SK-N-SH treated with all-trans-retinoic acid at 6 μM for 48 hours (cell line): Measurements from ENCODE around the gene TMEM203.

Experiments
- ATAC-seq: fragments of 200-7000 bp; cut with Tn5 transposase; 3 replicates; pipeline ENCODE4 v1.9.1; 2020; ENCODE audit warnings: mild to moderate bottlenecking, moderate library complexity
- ARNTL ChIP-seq: fragments of 450-650 bp; formaldehyde crosslinking; IDR thresholded peaks from 2 replicates; pipeline ENCODE4 v1.5.0; 2020; ENCODE audit warnings: low read depth, mild to moderate bottlenecking, moderate library complexity, borderline replicate concordance
- BACH2 ChIP-seq: fragments of 250-450 bp; sonication (Bioruptor Pico); IDR thresholded peaks from 2 replicates; pipeline ENCODE4 v1.9.0; 2021; ENCODE audit warnings: mild to moderate bottlenecking, borderline replicate concordance
- CSDC2 ChIP-seq: fragments of 250-450 bp; sonication (Bioruptor Pico); IDR thresholded peaks from 2 replicates; pipeline ENCODE4 v1.5.0; 2020; ENCODE audit warnings: mild to moderate bottlenecking, moderate library complexity
- GLIS3 ChIP-seq: fragments of 250-450 bp; sonication (Bioruptor Pico); IDR thresholded peaks from 2 replicates; pipeline ENCODE4 v1.5.0; 2020; ENCODE audit warnings: mild to moderate bottlenecking, moderate library complexity
- ISL1 ChIP-seq: fragments of 250-450 bp; sonication (Bioruptor Pico); IDR thresholded peaks from 2 replicates; pipeline ENCODE4 v2.1.2; 2022; ENCODE audit warnings: mild to moderate bottlenecking, moderate library complexity
- OSR1 ChIP-seq: fragments of 250-450 bp; sonication (Bioruptor Pico); IDR thresholded peaks from 2 replicates; pipeline ENCODE4 v1.8.0; 2022; ENCODE audit warnings: moderate library complexity, mild to moderate bottlenecking, inconsistent platforms
- PPARA ChIP-seq: fragments of 250-450 bp; sonication (Bioruptor Pico); IDR thresholded peaks from 2 replicates; pipeline ENCODE4 v1.5.0; 2020; ENCODE audit warnings: mild to moderate bottlenecking, borderline replicate concordance
- RARB ChIP-seq: fragments of 250-450 bp; sonication (Bioruptor Pico); IDR thresholded peaks from 2 replicates; pipeline ENCODE4 v1.8.0; 2021; ENCODE audit warnings: mild to moderate bottlenecking, moderate library complexity
- SNAI2 ChIP-seq: fragments of 250-450 bp; sonication (Bioruptor Pico); IDR thresholded peaks from 2 replicates; pipeline ENCODE4 v1.5.0; 2020; ENCODE audit warnings: mild to moderate bottlenecking, moderate library complexity
- TCF4 ChIP-seq: fragments of 250-450 bp; sonication (Bioruptor Pico); IDR thresholded peaks from 2 replicates; pipeline ENCODE4 v1.8.0; 2021; ENCODE audit warnings: mild to moderate bottlenecking, moderate library complexity, borderline replicate concordance
- TOX ChIP-seq: fragments of 250-450 bp; sonication (Bioruptor Pico); IDR thresholded peaks from 2 replicates; pipeline ENCODE4 v1.8.0; 2021; ENCODE audit warnings: mild to moderate bottlenecking, moderate library complexity, borderline replicate concordance
- ZC3H10 ChIP-seq: fragments of 250-450 bp; sonication (Bioruptor Pico); IDR thresholded peaks from 2 replicates; pipeline ENCODE4 v1.5.1; 2021; ENCODE audit warnings: mild to moderate bottlenecking, moderate library complexity
- ZFP3 ChIP-seq: fragments of 250-450 bp; sonication (Bioruptor Pico); IDR thresholded peaks from 2 replicates; pipeline ENCODE4 v1.5.0; 2020; ENCODE audit warnings: mild to moderate bottlenecking, moderate library complexity
- ZFP30 ChIP-seq: fragments of 450-650 bp; formaldehyde crosslinking; IDR thresholded peaks from 2 replicates; pipeline ENCODE4 v1.5.0; 2022; ENCODE audit warnings: mild to moderate bottlenecking, moderate library complexity
- ZNF565 ChIP-seq: fragments of 450-650 bp; formaldehyde crosslinking; conservative IDR thresholded peaks from 2 replicates; pipeline ENCODE4 v1.5.0; 2020; ENCODE audit warnings: low read depth, mild to moderate bottlenecking, moderate library complexity
- ZNF70 ChIP-seq: fragments of 450-650 bp; formaldehyde crosslinking; IDR thresholded peaks from 2 replicates; pipeline ENCODE4 v1.5.0; 2020; ENCODE audit warnings: mild to moderate bottlenecking, moderate library complexity
- ZNF8 ChIP-seq: fragments of 450-650 bp; formaldehyde crosslinking; IDR thresholded peaks from 2 replicates; pipeline ENCODE4 v1.5.0; 2020; ENCODE audit warnings: mild to moderate bottlenecking, moderate library complexity
- TF ChIP-seq, protein P1 (sequence below): fragments of 250-450 bp; sonication (Bioruptor Pico); IDR thresholded peaks from 2 replicates; pipeline ENCODE4 v1.5.1; 2020; ENCODE audit warnings: low read depth, mild to moderate bottlenecking, moderate library complexity
- TF ChIP-seq, protein P2 (sequence below): fragments of 250-450 bp; sonication (Bioruptor Pico); IDR thresholded peaks from 2 replicates; pipeline ENCODE4 v1.8.0; 2021; ENCODE audit warnings: low read depth, mild to moderate bottlenecking, moderate library complexity, borderline replicate concordance
- TF ChIP-seq, protein P3 (sequence below): fragments of 250-450 bp; sonication (Bioruptor Pico); IDR thresholded peaks from 2 replicates; pipeline ENCODE4 v1.8.0; 2020; ENCODE audit warnings: mild to moderate bottlenecking, moderate library complexity, borderline replicate concordance
- TF ChIP-seq, protein P4 (sequence below): fragments of 250-450 bp; sonication (Bioruptor Pico); IDR thresholded peaks from 2 replicates; pipeline ENCODE4 v1.5.0; 2020; ENCODE audit warnings: mild to moderate bottlenecking, moderate library complexity
- TF ChIP-seq, protein P5 (sequence below): fragments of 250-450 bp; sonication (Bioruptor Pico); IDR thresholded peaks from 2 replicates; pipeline ENCODE4 v1.5.1; 2021; ENCODE audit warnings: mild to moderate bottlenecking, moderate library complexity

The TMEM203 gene

DNA sequence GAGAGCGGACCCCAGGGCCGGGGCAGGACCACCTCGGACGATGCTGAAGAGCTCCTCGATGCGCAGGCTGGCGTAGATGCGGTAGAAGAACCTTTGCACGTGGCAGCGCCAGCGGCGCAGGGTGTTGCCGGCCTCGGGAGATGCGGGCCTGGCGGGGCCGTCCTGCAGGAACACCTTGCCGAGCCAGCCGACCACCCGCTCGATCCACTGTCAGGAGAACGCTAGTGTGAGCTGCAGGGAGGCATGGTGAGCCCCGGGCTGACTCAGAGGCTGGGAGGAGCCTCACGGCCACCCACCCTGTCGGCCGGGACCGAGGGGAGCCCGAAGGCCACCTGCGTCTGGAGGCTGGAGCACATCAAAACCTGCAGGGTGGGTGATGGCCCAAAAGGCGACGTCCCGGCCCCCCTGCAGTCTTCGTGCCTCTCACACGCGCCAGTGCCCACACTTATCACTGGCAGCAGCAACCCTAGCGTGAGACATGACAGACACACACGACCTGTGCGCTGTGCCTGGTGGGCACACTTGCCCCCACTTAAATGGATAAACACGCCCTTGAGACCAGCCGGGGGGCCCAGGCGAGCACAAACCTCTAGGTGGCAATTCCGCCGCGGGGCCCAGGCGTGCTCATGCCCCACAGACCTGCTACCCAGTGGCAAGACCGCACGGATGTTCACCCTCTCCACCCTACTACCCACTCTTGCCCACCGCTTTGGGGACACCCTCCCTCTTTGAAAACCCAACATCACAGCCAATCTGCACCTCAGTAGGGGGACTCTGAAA lies 20.4 kb downstream of the TMEM203 start:
- ATAC-seq: no peak
- no peak for TF ChIP-seq ISL1 (CRISPR knock-in tag)
- TF ChIP-seq ZNF8: no peak
- TF ChIP-seq, protein P1, sequence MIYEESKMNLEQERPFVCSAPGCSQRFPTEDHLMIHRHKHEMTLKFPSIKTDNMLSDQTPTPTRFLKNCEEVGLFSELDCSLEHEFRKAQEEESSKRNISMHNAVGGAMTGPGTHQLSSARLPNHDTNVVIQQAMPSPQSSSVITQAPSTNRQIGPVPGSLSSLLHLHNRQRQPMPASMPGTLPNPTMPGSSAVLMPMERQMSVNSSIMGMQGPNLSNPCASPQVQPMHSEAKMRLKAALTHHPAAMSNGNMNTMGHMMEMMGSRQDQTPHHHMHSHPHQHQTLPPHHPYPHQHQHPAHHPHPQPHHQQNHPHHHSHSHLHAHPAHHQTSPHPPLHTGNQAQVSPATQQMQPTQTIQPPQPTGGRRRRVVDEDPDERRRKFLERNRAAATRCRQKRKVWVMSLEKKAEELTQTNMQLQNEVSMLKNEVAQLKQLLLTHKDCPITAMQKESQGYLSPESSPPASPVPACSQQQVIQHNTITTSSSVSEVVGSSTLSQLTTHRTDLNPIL (CRISPR knock-in tag): no peak
- TF ChIP-seq PPARA (CRISPR knock-in tag): no peak
- no peak for TF ChIP-seq SNAI2 (CRISPR knock-in tag)
- no peak for TF ChIP-seq GLIS3 (CRISPR knock-in tag)

DNA sequence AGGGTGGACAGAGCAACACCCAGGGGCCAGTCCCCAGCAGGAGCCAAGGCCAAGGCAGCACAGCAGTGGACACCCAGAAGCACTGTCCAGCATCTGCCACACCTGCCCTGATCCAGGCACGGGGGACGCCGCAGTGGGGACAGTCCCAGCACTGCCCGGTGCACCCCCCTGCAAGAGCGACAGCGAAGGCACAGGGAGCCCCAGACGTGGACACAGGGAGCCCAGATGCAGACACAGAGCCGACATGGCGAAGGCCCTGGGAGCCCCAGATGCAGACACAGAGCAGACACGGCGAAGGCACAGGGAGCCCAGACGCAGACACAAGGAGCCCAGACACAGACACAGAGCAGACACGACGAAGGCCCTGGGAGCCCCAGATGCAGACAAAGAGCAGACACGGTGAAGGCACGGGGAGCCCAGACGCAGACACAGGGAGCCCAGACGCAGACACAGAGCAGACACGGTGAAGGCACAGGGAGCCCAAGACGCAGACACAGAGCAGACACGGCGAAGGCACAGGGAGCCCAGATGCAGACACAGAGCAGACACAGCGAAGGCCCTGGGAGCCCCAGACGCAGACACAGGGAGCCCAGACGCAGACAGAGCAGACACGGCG lies 21.4 kb downstream of the TMEM203 start:
- ATAC-seq: no peak
- TF ChIP-seq, protein P2, sequence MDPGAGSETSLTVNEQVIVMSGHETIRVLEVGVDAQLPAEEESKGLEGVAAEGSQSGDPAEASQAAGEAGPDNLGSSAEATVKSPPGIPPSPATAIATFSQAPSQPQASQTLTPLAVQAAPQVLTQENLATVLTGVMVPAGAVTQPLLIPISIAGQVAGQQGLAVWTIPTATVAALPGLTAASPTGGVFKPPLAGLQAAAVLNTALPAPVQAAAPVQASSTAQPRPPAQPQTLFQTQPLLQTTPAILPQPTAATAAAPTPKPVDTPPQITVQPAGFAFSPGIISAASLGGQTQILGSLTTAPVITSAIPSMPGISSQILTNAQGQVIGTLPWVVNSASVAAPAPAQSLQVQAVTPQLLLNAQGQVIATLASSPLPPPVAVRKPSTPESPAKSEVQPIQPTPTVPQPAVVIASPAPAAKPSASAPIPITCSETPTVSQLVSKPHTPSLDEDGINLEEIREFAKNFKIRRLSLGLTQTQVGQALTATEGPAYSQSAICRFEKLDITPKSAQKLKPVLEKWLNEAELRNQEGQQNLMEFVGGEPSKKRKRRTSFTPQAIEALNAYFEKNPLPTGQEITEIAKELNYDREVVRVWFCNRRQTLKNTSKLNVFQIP (CRISPR knock-in tag): no peak
- TF ChIP-seq ISL1 (CRISPR knock-in tag): no peak
- TF ChIP-seq, protein P3, sequence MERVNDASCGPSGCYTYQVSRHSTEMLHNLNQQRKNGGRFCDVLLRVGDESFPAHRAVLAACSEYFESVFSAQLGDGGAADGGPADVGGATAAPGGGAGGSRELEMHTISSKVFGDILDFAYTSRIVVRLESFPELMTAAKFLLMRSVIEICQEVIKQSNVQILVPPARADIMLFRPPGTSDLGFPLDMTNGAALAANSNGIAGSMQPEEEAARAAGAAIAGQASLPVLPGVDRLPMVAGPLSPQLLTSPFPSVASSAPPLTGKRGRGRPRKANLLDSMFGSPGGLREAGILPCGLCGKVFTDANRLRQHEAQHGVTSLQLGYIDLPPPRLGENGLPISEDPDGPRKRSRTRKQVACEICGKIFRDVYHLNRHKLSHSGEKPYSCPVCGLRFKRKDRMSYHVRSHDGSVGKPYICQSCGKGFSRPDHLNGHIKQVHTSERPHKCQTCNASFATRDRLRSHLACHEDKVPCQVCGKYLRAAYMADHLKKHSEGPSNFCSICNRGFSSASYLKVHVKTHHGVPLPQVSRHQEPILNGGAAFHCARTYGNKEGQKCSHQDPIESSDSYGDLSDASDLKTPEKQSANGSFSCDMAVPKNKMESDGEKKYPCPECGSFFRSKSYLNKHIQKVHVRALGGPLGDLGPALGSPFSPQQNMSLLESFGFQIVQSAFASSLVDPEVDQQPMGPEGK: no peak
- no peak for TF ChIP-seq BACH2 (CRISPR knock-in tag)
- TF ChIP-seq ZFP30: no peak
- TF ChIP-seq ZNF565 (CRISPR knock-in tag): no peak
- TF ChIP-seq, protein P4, sequence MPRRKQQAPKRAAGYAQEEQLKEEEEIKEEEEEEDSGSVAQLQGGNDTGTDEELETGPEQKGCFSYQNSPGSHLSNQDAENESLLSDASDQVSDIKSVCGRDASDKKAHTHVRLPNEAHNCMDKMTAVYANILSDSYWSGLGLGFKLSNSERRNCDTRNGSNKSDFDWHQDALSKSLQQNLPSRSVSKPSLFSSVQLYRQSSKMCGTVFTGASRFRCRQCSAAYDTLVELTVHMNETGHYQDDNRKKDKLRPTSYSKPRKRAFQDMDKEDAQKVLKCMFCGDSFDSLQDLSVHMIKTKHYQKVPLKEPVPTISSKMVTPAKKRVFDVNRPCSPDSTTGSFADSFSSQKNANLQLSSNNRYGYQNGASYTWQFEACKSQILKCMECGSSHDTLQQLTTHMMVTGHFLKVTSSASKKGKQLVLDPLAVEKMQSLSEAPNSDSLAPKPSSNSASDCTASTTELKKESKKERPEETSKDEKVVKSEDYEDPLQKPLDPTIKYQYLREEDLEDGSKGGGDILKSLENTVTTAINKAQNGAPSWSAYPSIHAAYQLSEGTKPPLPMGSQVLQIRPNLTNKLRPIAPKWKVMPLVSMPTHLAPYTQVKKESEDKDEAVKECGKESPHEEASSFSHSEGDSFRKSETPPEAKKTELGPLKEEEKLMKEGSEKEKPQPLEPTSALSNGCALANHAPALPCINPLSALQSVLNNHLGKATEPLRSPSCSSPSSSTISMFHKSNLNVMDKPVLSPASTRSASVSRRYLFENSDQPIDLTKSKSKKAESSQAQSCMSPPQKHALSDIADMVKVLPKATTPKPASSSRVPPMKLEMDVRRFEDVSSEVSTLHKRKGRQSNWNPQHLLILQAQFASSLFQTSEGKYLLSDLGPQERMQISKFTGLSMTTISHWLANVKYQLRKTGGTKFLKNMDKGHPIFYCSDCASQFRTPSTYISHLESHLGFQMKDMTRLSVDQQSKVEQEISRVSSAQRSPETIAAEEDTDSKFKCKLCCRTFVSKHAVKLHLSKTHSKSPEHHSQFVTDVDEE (CRISPR knock-in tag): no peak
- TF ChIP-seq OSR1 (CRISPR knock-in tag): no peak
- TF ChIP-seq TOX: no peak
- TF ChIP-seq ZFP3 (CRISPR knock-in tag): no peak
- no peak for TF ChIP-seq ZNF8
- TF ChIP-seq, protein P5, sequence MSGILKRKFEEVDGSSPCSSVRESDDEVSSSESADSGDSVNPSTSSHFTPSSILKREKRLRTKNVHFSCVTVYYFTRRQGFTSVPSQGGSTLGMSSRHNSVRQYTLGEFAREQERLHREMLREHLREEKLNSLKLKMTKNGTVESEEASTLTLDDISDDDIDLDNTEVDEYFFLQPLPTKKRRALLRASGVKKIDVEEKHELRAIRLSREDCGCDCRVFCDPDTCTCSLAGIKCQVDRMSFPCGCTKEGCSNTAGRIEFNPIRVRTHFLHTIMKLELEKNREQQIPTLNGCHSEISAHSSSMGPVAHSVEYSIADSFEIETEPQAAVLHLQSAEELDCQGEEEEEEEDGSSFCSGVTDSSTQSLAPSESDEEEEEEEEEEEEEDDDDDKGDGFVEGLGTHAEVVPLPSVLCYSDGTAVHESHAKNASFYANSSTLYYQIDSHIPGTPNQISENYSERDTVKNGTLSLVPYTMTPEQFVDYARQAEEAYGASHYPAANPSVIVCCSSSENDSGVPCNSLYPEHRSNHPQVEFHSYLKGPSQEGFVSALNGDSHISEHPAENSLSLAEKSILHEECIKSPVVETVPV (CRISPR knock-in tag): no peak
- no peak for TF ChIP-seq CSDC2
- TF ChIP-seq RARB (CRISPR knock-in tag): no peak
- no peak for TF ChIP-seq GLIS3 (CRISPR knock-in tag)
- no peak for TF ChIP-seq TCF4
- TF ChIP-seq, all 23 proteins: peak for 0

DNA sequence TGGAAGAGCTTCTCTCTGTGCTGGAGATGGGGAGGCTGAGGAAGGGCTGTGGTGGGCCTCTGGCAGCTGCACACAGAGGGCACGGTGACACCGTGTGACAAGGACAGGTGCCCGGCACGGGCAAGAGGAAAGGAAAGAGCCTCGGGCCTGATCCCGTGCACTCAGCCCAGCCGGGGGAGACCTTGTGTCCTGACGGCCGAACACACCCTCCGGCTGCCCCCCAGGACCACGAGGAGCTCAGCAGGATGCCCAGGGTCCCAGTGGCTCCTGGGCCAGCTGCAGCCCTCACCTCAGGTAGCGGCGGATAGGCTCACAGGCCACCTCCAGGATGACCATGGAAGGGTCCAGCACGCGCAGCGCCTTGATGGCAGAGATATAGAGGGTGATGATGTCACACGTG lies 22.6 kb downstream of the TMEM203 start:
- no peak for ATAC-seq
- no peak for TF ChIP-seq RARB (CRISPR knock-in tag)
- TF ChIP-seq ZFP3 (CRISPR knock-in tag): no peak
- TF ChIP-seq ZNF70 (CRISPR knock-in tag): no peak
- no peak for TF ChIP-seq OSR1 (CRISPR knock-in tag)
- no peak for TF ChIP-seq SNAI2 (CRISPR knock-in tag)
- no peak for TF ChIP-seq ZNF8
- TF ChIP-seq, protein P2 (CRISPR knock-in tag): no peak
- TF ChIP-seq BACH2 (CRISPR knock-in tag): no peak
- no peak for TF ChIP-seq ZC3H10 (CRISPR knock-in tag)
- TF ChIP-seq, protein P5 (CRISPR knock-in tag): no peak
- TF ChIP-seq, protein P1 (CRISPR knock-in tag): no peak
- no peak for TF ChIP-seq CSDC2
- TF ChIP-seq TCF4: no peak
- TF ChIP-seq GLIS3 (CRISPR knock-in tag): no peak
- no peak for TF ChIP-seq ARNTL (CRISPR knock-in tag)
